Activated T-helper 9 cell treated with anti-CD3 and anti-CD28 coated beads, Interleukin-2, amount 50 U/mL, for 16 hours (primary cell): ENCODE results near the gene PRDM5.
"Not testable (repeated sequence)": the region's sequence is repeated elsewhere in the genome, so short reads cannot be mapped to it uniquely, and the experiment has no call there.

ENCODE experiments used
- DNase-seq: peaks from one replicate; pipeline ENCODE4 v3.0.0-alpha.2; 2020; ENCODE audit warnings: low read depth

PRDM5 gene

GRCh38 chr4:120753854-120754253, 168.7 kb downstream of the PRDM5 start:
- no peak for DNase-seq

- DNase-seq: no peak
Observed at GRCh38 chr4:120750152-120750525, 172.4 kb downstream of the PRDM5 start.

DNA sequence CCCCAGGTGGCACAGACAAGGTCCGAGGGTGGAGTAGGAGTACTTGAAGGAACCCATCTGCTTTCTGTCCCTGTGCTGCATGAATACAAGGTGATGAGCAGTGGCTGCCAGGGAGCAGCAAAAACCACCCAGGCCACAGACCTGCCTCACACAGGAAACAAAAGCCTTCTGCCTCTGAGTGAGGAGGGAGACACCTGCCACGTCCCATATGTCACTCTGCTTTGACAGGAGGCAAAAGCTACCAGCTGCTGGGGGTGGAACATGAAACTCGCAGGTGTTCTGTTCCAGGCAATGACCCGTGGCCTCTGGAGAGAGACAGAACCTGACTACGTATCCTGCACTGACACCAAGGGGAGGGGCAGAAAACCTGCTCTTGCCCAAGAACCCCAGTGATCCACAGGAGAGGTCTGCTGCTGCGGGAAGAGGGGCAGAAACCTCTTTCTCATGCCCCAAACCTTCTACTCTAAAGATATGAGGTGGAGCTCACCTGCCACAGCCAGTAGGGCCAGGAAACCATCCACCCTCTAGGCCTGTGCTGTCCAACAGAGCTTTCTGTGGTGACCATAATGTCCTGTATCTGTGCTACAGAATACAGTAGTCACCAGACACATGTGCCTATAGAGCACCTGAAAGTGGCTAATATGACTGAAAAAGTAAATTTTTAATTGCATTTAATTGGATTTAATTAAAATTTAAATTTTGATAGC, 172.9 kb downstream of the PRDM5 start:
- DNase-seq: no peak

GRCh38 chr4:120741636-120742035, 180.9 kb downstream of the PRDM5 start:
- not testable (repeated sequence) for DNase-seq

- no peak for DNase-seq
Observed at GRCh38 chr4:120736312-120736711, 186.2 kb downstream of the PRDM5 start.

DNA sequence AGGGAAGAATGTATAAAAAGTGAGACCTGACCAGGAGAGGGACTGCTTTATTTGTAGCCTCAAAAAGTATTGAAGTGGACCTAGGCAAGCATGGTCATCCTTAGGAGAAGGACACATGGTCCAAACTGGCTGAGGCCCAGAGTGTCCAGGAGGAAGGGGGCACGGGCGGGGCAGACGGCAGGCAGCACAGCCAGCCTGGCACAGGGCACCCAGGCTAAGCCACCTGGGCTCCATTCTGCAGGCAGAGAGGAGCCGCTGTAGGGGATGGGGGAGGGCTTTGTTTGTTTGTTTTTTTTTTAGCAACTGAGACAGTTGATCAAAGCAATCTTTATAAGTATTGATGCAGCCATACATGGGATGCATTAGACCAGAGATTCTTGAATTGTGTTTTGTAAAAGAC, 188.6 kb downstream of the PRDM5 start:
- DNase-seq: no peak

DNA sequence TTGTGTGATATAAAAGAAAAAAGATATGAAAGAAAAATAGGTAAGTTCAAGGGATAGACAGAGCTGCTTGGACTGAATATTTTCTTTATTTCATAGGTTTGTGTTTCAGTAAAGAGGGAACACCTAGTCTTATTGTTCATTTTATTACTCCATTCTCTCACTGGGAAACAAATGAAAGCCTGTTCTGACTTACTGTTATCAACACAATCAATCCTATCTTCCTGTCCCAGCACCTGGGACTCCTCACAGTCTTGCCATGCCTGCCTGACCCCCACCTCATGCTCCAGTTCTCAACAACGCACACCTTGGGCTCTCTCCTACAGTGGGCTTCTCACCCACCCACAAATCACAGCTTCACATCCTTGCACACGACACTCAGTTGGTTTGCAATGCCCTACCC, 189.5 kb downstream of the PRDM5 start:
- no peak for DNase-seq

DNA sequence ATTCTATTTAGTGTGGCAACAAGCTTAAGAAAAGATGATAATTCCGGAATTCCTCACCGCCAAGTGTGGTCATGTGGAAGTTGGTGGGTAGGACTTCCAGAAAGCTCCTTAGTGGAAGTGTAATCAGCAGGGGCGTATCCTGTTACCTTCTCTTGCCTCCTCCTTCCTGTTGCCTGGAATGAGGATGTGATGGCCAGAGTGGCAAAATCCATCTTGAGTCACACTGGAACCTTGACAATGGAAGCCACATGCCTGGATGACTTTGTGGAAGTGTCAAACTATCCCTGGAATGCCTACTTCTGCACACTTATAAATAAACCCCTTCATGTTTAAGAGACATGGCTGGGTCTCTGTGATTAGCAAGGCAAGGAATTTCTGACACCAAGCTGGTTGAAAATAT, 191.0 kb downstream of the PRDM5 start:
- DNase-seq: no peak

DNA sequence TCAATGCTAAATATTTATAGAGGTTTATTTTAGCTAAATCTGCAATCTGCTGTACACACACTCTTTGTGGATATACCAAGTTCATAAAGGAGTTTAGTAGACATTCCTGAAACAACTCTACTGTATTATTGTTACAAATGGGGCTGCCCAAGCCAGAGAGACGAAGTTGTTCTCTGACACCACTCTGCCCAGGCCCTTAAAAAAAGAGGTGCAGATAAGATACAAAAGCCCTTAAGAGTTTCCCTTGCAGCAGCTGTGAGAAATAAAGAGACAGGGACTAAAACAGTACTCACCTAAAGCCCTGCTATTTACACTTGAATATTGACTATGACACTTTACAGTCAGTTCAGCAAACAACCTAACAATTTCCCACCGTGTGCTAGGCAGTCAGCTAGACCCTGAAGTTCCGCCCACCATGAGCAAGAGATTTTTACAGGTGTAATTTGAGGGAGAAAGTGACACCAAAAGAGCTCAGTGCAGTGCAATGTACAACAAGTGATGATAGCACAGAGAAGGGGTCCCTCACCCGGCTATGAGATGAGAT, 191.7 kb downstream of the PRDM5 start:
- DNase-seq: no peak

DNA sequence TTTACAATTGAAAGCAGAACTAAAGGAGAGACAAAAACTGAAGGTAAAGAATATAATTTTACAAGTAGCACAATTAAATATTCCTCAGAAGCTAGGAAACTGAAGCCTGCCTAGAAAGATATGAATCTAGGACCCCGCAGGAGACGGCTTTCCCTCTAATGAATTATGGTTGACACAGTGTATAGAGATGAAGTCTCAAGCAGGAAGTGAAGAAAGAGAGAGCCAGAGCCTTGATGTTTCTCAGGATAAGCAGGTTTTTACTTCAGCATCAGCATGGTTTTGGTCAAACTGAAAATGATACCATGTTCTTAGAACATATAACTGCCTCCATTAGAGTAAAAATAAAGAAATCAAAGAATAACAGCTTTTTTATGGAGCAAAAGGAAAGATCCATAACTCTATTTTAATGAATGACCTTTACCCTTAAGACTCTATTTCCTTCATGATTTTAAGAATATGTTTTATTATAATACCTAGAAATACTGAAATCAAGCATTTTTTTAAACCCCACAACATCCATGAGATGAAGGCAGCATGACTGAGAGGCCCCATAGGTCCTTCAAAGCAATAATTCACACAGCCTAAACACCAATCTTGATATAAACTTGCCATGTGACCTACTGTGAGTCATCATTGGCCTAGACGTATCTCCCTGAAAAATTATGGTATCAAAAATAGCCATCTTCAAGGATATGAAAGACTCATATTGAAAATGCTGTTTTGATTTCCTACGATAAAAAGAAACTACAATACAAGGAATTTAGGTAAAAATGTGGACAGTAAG, 193.4 kb downstream of the PRDM5 start:
- DNase-seq: no peak

- no peak for DNase-seq
Observed at GRCh38 chr4:120725639-120726580, 196.6 kb downstream of the PRDM5 start.

- no peak for DNase-seq
Observed at GRCh38 chr4:120724656-120725055, 197.9 kb downstream of the PRDM5 start.

GRCh38 chr4:120723986-120724385, 198.5 kb downstream of the PRDM5 start:
- DNase-seq: no peak

GRCh38 chr4:120723105-120723504, 199.4 kb downstream of the PRDM5 start:
- no peak for DNase-seq

DNA sequence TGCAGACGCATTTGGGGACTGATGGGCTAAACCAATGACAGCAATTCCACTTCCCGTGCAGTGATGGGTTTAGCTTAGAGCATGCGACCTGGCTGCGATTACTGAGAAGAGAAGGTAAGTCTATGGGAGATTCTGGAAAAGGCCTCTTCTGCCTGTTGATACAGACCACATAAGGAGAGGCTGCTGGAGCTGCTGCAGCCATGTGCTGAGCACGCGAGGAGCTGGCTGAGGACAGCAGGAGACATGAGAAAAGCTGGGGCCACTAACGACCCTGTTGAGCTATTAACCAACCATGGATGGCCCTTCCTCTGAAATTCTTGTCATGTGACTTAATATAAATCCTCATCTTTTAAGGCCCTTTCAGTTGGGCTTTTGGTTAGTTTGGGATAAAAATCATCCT, 199.9 kb downstream of the PRDM5 start:
- no peak for DNase-seq

DNA sequence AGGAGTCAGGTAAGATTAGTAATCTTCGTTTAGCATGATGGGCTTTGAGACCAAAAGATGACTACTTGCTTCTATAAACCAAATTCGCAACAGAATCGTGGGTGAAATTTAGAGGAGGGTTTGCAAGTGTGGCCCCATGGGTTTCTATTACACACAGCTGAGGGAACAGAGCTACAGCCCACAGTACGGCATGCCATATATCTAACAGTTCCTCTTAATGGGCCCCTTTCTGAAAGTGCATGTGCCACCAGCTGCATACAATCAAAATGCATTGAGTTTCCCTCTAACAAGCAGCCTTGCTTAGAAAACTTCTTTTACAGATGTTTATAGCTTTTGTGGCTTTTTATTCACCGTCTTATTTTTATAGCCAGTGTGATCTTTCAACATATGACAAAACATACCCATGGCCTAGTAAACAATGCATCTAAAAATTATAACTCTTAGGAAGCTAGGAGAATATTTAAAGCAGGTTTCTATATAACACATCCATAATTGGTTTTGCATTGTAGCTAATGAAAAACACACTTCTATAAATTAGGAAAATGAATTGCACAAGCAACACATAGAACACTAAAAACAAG, 202.1 kb downstream of the PRDM5 start:
- no peak for DNase-seq

DNA sequence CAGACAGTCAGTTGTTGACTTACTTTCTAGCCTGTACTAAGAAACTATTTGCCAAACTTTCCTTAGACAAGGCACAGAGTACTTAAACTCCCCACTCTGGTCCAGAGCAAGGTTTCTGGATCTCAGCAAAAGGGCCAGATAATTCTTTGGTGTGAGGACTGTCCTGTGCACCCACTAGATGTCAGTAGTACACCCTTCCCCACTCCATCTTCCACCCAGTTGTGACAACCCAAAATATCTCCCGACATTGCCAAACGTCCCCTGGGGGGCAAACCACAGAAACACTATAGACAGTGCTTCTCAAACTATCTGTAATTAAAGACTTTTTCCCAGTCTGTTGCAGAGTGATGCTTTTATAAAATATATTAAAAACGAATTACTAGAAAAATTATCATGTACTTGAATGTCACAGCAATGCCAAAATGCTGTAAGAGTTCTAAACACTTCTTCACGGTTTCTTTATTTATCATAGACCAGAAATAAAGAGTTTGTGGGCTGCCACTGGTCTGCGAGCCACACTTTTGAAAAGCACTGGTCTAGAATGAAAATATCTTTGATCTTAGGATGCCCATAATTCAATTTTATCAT, 203.5 kb downstream of the PRDM5 start:
- no peak for DNase-seq

DNA sequence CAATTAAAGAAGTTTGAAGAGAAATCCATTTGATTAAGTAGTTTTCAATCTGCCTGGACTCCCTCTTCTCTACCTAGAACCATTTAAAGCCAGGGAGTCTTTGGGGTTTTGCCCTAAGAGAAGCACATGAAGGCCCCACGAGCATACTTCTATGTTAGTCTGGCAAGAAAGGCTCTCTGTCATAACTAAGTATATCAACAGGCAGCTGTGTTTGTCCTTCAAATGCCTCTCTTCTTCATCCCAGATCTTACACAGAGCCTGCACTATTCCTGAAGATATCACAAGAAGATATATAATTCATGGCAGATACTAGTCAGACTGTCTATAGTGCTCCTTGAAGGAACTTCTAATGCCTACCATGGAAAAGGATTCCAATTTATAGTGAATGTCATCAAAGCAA, 206.2 kb downstream of the PRDM5 start:
- no peak for DNase-seq

DNA sequence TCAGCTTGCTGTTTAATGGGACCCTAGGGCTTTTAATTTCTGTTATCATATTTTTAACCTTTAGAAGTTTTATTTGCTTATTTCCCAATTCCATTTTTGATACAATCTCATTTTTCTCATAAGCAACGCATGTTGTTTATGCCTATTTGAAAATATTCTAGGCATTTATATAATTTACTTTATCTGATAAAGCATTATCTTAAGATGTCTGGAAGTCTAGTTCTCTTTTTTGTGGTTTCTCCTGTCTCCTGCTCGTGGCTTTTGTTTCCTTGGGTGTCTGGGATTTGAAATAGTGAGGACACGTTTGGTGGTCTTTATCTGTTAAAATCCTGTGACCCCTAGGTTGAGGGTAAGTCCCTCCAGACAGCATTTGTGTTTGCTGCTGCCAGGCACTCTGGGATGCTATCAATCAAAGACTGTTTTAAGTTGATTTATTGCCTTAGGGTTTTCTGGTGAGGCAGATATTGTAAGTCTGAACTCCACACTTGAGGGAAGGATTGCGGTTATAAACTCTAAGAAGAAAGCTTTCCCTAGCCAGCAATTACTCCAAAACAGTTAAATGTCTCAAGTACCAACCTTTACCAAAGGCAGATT, 208.0 kb downstream of the PRDM5 start:
- no peak for DNase-seq

- DNase-seq: no peak
Observed at GRCh38 chr4:120709991-120710390, 212.5 kb downstream of the PRDM5 start.

DNA sequence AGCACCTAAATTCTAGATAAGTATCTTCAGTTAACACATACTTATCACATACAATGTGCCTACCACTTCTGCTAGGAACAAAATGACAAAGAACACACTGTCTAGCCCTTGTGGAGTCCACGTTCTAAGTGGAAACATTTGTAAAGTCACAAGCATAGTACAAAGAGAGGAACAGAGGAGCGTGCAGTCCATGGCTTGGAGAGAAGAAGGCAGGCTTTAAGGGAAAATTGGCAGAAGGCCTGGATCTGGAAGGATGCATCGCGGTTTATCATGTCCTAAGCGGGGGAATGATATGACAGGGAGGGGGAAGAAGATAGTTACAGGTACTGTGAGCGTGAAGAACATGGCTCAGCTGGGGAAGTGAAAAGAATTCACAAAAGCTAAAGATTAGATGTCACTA, 218.0 kb downstream of the PRDM5 start:
- DNase-seq: no peak
